Mucosa of descending colon (tissue), 3 donors: Measurements from ENCODE around the gene VTN. TPM values are rescaled to one million over a fixed set of nuclear protein-coding genes. Genes with fewer than 3 reads are reported as not detected.

ENCODE experiments used
- ATAC-seq: fragments of 200-7000 bp; cut with Tn5 transposase; one replicate; pipeline ENCODE4 v1.9.1; 2020; ENCODE audit warnings: mild to moderate bottlenecking, moderate library complexity
- DNase-seq, 3 donors: peaks; one replicate each; pipeline ENCODE4 v3.0.0-alpha.2; 2020
- H3K36me3 ChIP-seq: fragments of 200-600 bp; one replicate; pipeline ENCODE4 v1.8.0; 2021; ENCODE audit warnings: low read depth, mild to moderate bottlenecking
- H3K4me1 ChIP-seq: fragments of 200-600 bp; one replicate; pipeline ENCODE4 v1.8.0; 2021; ENCODE audit warnings: low read depth, mild to moderate bottlenecking
- H3K4me3 ChIP-seq: fragments of 200-600 bp; one replicate; pipeline ENCODE4 v1.8.0; 2021; ENCODE audit warnings: mild to moderate bottlenecking
- H3K9me3 ChIP-seq: fragments of 200-600 bp; one replicate; pipeline ENCODE4 v1.8.0; 2021; ENCODE audit warnings: mild to moderate bottlenecking
- CTCF ChIP-seq: fragments of 200-600 bp; IDR thresholded peaks from one replicate; pipeline ENCODE4 v1.8.0; 2022; ENCODE audit warnings: antibody characterized with exemption, mild to moderate bottlenecking
- intact Hi-C, 2 donors: fragments of 100-400 bp; cut with DNase I in 1 of 2; cut with micrococcal nuclease in 1 of 2; formaldehyde crosslinking; loops; one replicate each; pipeline versions ENCODE4 v1.11.0 to v1.11.1; 2022; cut with DNase I, micrococcal nuclease
- long read RNA-seq, 2 donors: library from polyadenylated mRNA; unstranded; transcript quantifications; one replicate each; pipeline ENCODE4 v2.0.0, GENCODE V29; 2019 to 2021
- total RNA-seq, 3 donors: library from RNA; stranded (reverse); fragmentation: NEBNext Ultra II Directional in 2 of 3; extraction: Animal tissue kit (Norgen Biotek cat#: 25700) in 2 of 3; gene quantifications; one replicate each; pipeline versions ENCODE4 v1.2.1 to v1.2.4, GENCODE V29; 2021 to 2023
- donor health status: DM: no; HTN: no; CAD: no; lungs with moderate emphysema.
- donor health status: DM: no; HTN: no; CAD: no.
- donor health status: DM: no; HTN: yes; CAD: no.

Gene VTN
- under 1 TPM; 0.23 to 0.39 (median 0.35) TPM for total RNA-seq
- long read RNA-seq, donor 1: 0 reads
- long read RNA-seq, donor 2, partial matches to known transcripts: 0 of 2 reads
- long read RNA-seq, donor 2, other reads (novel, unspliced or antisense): 0 of 2 reads

GRCh38 chr17:28370035-28370743, at the start of gene VTN:
TSS of gene VTN (minus strand) at chr17:28370307. CDS start at chr17:28370203, 104 bp downstream.
- ATAC-seq (no peak), DNase-seq (no peak)
- intact Hi-C loops: no loop called here
- no peaks in the 10 kb centered on the region for H3K9me3 ChIP-seq
- no peak within 1 kb of the TSS for H3K4me3 ChIP-seq
- TF ChIP-seq CTCF: no peak
- peaks cover 11% of the 10 kb centered on the region for H3K4me1 ChIP-seq
- H3K36me3 ChIP-seq: no peaks in the 10 kb centered on the region

- peak; percentile 94 for ATAC-seq
- DNase-seq: peak in 1 of 3 donors; percentile 75
- Histone ChIP-seq H3K9me3 (no peaks in the 10 kb centered on the region), H3K4me3 (no peak overlapping the region), H3K4me1 (no peaks in the 10 kb centered on the region), H3K36me3 (no peaks in the 10 kb centered on the region)
- intact Hi-C loops: no loop called here
- peak; percentile 74 for TF ChIP-seq CTCF
These were observed 46.7 kb upstream of the VTN start for GRCh38 chr17:28416703-28417311.

- intact Hi-C loops: no loop called here
- no peak for TF ChIP-seq CTCF
- no peak for ATAC-seq
- Histone ChIP-seq H3K9me3 (no peaks in the 10 kb centered on the region), H3K4me1 (no peaks in the 10 kb centered on the region), H3K4me3 (no peak overlapping the region), H3K36me3 (no peaks in the 10 kb centered on the region)
- no peak for DNase-seq
These were observed 45.8 kb upstream of the VTN start for GRCh38 chr17:28415886-28416285.

- H3K9me3 ChIP-seq: no peaks in the 10 kb centered on the region
- no peak for ATAC-seq
- H3K4me1 ChIP-seq: no peaks in the 10 kb centered on the region
- no peak overlapping the region for H3K4me3 ChIP-seq
- intact Hi-C loops: no loop called here
- no peak for TF ChIP-seq CTCF
- no peak for DNase-seq
- H3K36me3 ChIP-seq: no peaks in the 10 kb centered on the region
These were observed 43.7 kb upstream of the VTN start for GRCh38 chr17:28413804-28414203.

GRCh38 chr17:28412099-28412498, 42.0 kb upstream of the VTN start:
- H3K36me3 ChIP-seq: no peaks in the 10 kb centered on the region
- no peak overlapping the region for H3K4me3 ChIP-seq
- no peaks in the 10 kb centered on the region for H3K4me1 ChIP-seq
- DNase-seq: no peak
- intact Hi-C loops: no loop called here
- no peak for TF ChIP-seq CTCF
- no peak for ATAC-seq
- no peaks in the 10 kb centered on the region for H3K9me3 ChIP-seq
